NCI-H1436 (cell line): ENCODE data around the gene ETDC.
"Not testable (repeated sequence)": the region's sequence is repeated elsewhere in the genome, so short reads cannot be mapped to it uniquely, and the experiment has no call there.

Source experiments
- DNase-seq: peaks from one replicate; lab custom pipeline; 2025; lab: John Stamatoyannopoulos, UW

Gene ETDC

DNA sequence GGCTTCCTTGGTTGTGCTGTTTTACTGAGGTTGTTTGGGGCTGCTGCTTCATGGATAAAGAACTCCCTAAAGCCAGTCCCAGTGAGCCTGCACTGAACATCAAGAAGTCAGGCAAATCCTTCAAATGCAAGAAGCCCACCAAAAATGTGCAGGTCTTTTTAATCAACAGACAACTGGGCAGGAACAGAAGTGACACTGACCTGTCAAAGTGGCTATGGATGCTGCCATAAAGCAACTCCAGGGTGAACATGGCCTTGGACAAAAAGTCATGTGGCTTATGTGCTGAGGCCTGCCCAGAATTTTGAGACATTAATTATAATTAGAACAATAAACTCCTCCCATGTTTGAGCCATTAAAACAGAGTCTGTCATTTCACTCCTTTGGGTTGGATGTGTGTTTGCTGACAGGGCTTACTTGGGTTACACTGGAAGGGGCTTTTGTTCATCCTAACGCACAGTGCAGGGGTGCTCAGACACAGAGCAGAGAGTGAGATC, at the start of gene ETDC:
TSS of gene ETDC (plus strand) at position 51 of the 494 bp plus-strand sequence. CDS start at position 51, 0 bp downstream.
- no peak for DNase-seq

DNA sequence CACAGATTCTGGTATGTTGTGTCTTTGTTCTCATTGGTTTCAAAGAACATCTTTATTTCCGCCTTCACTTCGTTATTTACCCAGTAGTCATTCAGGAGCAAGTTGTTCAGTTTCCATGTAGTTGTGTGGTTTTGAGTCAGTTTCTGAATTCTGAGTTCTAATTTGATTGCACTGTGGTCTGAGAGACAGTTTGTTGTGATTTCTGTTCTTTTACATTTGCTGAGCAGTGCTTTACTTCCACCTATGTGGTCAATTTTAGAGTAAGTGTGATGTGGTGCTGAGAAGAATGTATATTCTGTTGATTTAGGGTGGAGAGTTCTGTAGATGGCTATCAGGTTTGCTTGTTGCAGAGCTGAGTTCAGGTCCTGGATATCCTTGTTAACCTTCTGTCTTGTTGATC, 48.3 kb upstream of the ETDC start:
- DNase-seq = not testable (repeated sequence)

DNA sequence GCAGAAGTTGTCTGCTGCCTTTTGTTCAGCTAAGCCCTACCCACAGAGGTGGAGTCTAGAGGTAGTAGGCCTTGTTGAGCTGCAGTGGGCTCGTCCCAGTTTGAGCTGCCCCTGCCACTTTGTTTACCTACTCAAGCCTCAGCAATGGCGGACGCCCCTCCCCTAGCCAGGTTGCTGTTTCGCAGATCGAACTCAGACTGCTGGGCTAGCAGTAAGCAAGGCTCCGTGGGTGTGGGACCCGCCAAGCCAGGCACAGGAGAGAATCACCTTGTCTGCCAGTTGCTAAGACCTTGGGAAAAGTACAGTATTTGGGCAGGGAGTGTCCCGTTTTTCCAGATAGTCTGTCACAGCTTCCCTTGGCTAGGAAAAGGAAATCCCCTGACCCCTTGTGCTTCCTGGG, 45.9 kb upstream of the ETDC start:
- not testable (repeated sequence) for DNase-seq

DNA sequence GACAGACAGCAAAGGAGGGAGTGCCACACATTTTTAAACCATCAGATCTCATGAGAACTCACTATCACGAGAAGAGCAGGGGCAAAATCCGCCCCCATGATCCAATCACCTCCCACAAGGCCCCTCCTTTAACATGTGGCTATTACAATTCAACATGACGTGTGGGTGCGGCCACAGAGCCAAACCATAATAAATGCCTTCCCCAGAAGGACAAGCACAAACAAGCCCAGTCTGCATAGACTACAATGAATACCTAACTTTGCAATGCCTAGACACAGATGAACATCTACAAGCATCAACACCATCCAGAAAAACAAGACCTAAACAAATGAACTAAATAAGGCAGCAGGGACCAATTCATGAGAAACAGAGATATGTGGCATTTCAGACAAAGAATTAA, 45.1 kb upstream of the ETDC start:
- no peak for DNase-seq

DNA sequence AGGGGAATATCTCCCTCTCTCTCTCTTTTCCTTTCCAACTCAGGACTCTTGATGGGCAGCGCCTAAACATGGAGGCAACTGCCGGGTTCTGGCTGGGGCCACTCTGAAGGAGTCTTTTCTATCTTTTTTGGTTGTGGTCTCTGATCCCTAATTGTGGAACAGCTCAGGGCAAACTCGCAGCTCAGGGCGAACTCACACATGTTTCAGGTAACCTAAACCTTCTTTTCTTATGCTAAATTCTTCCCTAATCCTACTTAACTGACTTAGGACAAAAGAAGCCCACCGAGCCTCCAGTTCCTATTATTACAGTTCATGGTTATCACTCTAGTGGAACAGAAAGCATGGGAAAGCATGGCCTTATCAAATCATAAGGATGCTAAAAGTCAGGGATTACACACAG, 36.1 kb upstream of the ETDC start:
- DNase-seq = no peak

DNA sequence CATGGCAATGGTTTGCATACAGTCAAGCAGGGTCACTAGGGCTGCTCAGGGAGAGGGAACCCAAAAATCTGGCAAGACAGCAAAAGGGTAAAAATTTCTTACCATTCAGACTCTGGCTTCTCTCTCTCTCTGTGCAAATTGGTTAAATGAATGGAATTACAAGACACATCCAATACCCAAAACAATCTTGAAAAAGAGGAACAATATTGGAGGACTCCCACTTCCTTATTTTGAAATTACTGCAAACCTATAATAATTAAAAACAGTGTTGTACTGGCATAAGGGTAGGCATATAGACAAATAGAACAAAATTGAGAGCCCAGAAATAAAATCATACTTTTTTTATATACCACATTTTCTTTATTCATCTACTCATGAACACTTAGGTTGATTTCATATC, 33.3 kb upstream of the ETDC start:
- DNase-seq = no peak

DNA sequence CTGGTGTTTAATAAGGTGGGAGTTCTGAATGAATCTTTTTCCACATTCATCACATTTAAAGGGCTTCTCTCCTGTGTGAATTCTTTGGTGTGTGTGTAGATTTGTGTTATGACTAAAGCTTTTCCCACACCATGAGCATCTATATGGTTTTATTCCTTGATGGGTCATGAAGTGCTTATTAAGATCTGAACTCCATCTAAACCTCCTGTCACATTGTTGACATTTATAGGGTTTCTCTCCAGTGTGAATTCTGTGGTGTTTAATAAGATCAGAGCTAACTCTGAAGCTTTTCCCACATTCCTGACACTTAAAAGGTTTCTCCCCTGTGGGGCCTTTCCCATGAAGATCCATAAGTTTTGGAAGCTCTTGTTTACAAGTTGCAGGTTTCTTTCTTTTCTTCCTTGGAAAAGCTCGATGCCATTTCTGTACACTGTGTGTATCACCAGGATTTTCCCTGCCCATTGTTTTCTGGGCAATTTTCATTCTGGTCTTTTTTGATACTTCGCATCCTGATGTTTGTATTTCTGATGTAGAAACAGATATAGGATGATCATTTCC, 21.9 kb upstream of the ETDC start:
- no peak for DNase-seq

DNA sequence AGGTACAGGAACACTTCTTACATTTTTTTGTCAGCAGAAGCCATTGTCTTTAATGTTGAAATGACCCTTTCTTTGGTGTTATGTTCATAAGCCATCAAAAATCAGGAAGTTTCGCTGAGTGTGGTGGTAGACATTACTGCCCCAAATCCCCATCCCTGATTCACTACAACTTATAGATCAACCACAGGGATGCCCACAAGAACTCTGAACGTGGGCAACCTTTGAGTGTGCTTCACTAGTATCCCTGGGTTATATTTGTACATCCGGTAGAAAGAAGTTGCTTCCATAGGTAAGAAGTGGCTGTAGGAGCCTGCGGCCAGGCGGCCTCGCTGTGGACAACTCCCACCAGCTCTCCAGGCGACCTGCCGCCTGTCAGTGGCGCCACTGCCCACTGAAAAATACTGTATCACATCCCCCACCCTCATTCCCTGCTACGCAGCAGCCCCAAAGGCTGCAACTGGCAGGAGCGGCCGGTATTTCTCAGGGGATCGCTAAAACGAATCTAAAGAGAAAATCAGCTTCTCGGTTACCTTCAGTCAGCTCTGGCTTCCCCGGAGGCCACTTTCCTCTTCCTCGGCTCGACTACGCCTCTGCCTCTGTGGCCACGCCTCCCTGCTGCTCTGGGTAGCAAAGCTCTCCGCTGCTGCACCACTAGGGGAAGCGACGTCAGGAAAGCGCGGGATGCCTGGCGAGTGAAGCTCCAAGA, 13.9 kb upstream of the ETDC start:
- DNase-seq = peak; percentile 75

DNA sequence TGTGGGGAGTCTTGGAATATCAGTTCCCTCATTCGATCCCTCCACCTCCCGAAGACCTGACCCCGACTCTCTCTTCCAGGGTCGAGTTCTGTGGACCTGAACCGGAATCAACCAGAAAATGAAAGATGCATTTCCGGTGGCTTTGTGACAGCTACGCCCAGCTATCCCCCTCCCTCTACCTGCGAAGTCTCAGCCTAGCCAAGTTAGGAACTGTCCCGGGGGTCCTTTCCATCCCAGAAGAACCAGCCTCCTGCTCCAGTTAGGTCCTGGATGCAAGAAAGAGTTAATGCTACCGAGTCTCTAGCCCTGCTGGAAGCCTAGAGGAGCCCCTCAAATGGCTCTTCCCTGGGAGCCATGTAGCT, 13.4 kb upstream of the ETDC start:
- DNase-seq = no peak

DNA sequence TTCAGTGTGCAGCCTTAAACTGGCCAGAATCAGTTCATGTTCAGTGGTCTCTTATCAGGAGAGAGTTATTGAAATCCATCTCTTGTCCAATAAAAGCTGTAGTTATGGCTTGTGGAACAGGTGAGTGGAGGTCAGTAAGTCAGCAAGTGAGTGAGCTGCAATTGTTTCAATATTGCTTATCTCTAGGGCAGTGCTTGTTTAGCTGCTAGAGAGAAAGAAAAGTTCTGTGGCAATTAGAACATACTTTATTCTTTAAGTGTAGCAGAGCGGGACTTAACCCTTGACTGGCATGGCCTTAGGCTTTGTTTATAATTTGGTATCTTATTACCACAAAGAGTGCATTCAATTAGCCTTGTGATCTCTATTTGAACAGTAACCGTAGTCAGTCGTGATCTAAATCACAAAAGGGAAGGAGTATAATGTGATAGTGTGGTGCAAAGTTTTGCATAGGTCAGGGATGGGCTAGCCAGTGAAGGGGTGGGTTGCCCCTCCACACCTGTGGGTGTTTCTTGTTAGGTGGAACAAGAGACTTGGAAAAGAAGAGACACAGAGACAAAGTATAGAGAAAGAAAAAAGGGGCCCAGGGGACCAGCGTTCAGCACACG, 6.9 kb upstream of the ETDC start:
- peak; percentile 21 for DNase-seq

DNA sequence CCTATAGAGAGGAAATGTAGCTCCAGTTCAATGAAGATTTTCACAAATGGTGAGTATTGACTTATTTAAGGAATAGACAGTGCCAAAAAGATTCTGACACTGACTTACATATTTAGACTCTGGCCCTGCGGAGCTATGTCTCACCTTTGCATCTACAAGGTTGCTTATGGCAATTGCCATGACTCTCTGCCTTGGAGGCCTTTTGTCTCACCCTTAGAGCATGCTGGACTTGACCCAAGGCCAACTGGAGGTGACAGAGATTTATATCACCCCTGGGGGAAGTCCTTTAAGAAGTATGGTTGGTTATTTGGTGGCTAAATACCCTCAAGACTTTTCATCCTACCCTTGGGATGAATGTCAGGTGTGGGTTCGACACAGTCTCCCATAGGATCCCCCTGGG, 4.5 kb upstream of the ETDC start:
- no peak for DNase-seq

DNA sequence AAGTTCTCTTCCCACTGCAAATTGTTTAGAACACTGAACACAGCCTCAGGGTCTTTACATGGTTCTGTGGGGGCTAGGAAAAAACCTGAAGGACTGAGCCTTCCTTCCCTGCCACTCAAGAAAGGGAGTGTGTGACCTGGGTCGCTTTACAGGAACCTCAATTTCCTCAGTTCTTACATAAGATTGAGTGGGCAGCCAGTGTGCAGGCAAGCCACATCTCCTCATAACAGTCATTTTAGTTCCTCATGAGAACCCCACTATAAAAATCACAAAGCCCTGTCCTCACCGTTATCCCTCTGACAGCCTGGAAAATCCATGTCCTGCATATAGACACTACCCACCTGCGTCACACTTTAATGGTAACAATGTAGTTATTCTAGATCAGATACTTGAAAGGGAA, 2.1 kb upstream of the ETDC start:
- no peak for DNase-seq

DNA sequence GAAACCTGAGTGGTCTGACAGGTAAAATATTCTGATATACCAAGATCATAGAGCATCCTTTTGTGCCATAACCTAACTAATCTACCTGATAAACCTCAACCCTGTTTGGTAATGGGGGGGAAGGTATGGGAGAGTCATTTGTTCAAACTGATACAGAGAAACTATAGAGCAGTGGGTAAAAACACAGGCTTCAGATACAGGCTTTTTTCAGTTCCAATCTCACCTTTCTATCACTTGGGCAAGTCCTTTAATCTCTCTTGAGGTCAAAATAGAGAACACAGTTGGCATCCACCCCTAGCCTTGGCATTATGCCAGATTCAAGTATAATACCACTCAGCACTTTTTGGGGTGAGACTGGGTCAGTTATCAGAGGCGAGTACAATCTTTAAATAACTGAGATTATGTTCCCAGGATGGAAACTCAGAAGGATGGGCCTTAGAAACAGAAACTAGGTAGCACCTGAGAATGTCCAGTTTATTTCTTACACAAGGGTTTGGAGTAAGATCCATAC, 880 bp upstream of the ETDC start:
- no peak for DNase-seq

DNA sequence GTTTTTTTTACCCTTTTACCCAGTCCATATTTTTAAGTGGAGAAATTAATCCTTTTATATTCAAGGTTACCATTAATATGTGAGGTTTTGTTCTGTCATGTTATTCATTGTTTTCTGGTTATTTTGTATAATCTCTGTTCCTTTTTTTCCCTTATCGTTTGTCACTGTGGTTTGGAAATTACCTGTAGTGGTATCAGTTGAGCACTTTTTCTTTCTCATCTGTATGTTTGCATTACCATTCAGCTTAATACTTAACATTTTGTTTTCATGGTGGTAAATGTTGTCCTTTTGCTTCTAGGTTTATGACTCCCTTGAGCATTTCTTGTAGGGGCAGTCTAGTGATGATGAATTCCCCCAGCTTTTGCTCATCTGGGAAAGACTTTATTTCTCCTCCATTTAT, 6.6 kb downstream of the ETDC start:
- DNase-seq = no peak

DNA sequence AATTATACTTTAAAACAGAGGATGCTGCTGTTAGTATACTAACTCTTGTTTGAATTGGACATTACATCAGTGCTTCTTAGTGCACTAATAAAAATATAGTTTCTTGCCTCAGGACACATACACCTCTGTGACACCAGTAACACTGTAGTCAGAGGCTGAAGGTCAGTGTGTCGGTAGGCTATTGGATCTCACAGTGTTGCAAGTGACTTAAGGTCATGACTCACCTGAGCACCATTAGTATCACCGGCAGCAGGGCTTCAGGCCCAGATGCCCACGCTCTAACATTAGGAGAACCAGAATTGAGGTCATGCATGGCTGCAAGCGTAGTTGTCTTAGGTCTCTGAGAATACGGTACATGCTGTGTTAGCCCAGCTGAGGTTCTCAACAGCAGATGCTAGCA, 15.2 kb downstream of the ETDC start:
- no peak for DNase-seq

DNA sequence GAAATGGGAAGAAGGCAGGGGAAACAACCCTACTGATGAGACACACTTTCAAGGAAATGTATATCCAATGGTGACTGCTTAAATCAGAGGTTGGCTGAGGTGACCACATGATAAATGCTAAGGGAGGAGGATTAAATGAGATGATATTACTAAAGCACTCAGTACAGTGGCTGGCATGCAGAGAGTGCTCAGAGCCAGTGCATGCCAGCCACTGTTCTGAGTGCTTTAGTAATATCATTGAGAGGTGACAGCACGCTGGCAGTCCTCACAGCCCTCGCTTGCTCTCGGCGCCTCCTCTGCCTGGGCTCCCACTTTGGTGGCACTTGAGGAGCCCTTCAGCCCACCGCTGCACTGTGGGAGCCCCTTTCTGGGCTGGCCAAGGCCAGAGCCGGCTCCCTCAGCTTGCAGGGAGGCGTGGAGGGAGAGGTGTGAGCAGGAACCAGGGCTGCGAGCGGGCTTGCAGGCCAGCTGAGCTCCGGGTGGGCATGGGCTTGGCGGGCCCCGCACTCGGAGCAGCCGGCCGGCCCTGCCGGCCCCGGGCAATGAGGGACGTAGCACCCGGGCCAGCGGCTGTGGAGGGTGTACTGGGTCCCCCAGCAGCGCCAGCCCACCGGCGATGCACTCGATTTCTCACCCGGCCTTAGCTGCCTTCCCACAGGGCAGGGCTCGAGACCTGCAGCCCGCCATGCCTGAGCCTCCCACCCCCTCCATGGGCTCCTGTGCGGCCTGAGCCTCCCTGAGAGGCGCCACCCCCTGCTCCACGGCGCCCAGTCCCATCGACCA, 15.9 kb downstream of the ETDC start:
- not testable (repeated sequence) for DNase-seq

DNA sequence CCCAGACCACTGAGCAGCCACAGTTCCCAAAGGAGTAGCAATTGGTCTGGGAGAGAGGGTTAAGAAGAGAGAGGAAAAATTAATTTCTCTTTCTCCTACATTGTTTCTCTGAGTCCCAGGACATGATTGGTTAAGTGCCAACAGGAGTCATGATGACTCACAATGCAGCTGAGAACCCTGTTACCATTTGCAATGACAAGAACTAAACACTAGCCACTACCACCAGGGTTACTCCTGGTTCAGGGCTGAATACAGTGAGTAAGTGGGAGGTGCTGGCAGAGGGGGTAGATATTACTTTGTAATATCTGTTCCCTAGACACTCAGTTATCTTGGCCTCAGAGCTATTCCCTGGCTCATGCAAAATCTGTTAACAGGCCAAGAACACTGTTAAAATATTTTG, 18.0 kb downstream of the ETDC start:
- DNase-seq = no peak

DNA sequence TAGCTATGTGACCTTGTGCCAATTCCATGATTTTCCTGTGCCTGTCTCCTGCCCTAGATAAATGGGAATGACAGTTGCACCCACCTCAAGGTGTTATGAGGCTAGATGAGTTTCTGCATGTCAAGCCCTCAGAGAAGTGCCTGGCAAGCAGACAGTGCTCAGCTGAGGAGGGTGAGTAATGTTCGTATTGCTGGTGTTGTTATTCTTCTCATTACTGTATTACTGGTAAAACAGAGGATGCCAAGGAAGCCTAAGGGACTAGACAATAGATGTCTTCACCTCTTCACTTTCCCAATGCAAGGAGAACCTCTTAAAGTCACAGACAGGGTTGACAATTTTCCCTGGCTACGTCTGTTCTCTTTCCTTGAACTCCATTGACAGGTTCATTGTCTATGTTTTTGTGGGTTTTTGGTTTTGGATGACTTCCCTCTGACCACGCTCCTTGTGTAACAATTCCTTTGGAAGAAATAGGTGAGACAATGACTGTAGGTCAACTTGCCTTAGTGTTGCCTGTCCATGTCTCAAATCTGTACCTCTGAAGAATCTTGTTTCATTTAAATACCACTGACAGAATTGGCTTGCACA, 19.2 kb downstream of the ETDC start:
- no peak for DNase-seq

DNA sequence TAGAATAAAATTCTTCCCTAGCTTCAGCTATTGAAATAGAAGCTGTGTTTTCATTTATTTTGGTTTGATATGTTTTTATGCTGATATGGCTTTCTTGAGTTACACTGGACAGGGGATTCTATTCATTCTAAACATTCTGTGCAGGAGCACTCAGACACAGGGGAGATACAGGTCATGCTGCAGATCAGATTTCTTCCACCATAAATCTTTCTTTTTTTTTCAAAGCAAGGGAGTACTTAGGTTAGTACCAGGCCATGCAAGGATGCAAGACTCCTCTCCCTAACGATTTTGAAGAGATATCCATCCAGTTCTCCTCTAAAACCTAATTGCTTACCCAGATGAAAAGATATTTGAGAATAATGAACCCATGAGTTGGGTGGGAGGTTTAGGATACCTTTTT, 21.4 kb downstream of the ETDC start:
- no peak for DNase-seq

DNA sequence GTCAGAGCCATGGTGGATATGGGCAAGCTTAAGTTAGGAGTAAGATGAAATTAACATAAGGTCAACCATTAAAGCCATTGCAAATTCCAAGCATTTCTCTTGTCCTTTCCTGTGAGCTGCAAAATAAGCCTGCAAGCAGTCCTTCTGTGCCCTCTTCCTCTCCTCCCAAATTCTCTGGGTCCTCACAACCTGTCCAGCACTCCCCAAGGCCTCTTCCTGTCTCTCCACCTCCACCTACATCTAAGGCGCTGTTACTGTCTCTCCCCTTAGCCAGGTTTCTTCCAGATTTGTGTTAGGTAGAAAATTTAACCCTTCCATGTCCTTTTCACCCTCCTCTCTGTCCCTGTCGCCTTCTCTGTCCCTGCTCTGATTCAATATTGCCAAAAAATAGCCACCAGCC, 22.2 kb downstream of the ETDC start:
- DNase-seq = no peak

DNA sequence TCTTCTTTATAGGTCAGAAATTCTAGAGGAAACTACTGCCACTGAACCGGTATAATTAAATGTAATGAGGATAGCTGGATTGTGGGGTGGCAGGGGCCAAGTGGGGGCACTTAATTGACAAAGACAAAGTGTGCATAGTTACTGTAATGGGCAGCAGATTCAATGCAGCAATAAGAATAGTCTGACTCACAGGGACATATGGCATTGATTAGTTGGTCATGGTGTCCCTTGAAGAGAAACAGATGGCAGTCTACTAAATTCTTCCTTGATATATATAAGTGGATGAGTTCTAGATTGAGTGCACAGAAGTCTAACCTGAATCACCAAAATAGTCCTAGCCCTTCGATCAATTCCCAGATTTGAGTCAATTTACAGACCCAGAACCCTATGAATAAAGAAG, 31.6 kb downstream of the ETDC start:
- DNase-seq = no peak

DNA sequence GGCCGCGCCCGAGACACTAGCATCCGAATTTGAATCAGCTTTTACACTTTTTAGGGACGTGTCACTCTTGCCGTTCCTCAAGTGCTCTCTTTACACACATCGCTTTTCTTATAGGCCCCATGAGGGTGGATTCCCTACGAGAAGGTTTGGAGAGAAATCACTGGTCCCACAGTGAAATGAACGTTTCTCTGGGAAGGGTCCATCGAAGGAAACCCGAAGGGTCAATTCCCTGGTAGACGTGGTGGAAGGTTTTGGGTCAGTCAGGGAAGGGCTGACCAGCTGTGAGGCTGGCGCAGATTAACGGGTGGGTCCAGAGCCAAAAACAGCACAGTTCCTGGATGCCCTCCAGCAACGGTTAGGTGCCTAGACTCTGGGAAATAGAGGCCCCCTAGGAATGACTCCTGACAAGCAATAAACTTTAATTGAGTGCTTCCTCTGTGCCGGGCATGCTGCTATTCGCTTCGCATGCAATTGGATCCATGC, 35.9 kb downstream of the ETDC start:
- DNase-seq = no peak
